ENCODE results near the gene RNF212B.

DNA sequence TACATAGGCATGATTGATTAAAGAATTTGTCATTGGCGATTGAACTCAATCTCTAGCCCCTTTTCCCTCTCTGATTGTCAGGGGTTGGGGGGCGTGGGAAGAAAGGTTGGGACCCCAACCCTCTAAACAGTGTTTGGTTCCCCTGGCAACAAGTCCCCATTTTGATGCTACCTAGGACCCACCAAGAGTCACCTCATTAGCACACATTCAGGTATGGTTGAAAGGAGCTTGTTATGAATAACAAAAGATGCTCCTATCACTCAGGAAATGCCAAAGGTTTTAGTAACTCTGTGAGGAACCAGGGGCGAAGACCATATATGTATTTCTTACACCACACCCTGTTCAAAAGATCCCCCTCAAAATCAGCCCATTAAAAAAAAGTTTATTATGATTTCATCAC, 14.3 kb downstream of the RNF212B start:
- TF ChIP-seq SUZ12 (IDR thresholded peaks at IDR 0.05; ENCODE audit: unreplicated experiment) (no peak), EZH2 (IDR thresholded peaks at IDR 0.05; ENCODE audit: borderline replicate concordance, control insufficient read depth, low read depth, low read length) (no peak), JUND (IDR thresholded peaks at IDR 0.05; ENCODE audit: low read depth, low read length) (no peak), PAX8 (IDR thresholded peaks at IDR 0.05) (no peak), POLR2A (IDR thresholded peaks at IDR 0.05; ENCODE audit: low read depth, low read length) (no peak), SMAD5 (IDR thresholded peaks at IDR 0.05; ENCODE audit: low read depth) (no peak), TARDBP (IDR thresholded peaks at IDR 0.05; ENCODE audit: borderline replicate concordance) (no peak), CREB1 (IDR thresholded peaks at IDR 0.05; ENCODE audit: low read depth) (no peak), CEBPB (IDR thresholded peaks at IDR 0.05; ENCODE audit: borderline replicate concordance in 1 of 2, low read depth in 2 of 2, low read length in 2 of 2) (no peak), RCOR1 (conservative IDR thresholded peaks at IDR 0.05; ENCODE audit: low read depth, low read length) (no peak)
- TF ChIP-seq, protein P1, sequence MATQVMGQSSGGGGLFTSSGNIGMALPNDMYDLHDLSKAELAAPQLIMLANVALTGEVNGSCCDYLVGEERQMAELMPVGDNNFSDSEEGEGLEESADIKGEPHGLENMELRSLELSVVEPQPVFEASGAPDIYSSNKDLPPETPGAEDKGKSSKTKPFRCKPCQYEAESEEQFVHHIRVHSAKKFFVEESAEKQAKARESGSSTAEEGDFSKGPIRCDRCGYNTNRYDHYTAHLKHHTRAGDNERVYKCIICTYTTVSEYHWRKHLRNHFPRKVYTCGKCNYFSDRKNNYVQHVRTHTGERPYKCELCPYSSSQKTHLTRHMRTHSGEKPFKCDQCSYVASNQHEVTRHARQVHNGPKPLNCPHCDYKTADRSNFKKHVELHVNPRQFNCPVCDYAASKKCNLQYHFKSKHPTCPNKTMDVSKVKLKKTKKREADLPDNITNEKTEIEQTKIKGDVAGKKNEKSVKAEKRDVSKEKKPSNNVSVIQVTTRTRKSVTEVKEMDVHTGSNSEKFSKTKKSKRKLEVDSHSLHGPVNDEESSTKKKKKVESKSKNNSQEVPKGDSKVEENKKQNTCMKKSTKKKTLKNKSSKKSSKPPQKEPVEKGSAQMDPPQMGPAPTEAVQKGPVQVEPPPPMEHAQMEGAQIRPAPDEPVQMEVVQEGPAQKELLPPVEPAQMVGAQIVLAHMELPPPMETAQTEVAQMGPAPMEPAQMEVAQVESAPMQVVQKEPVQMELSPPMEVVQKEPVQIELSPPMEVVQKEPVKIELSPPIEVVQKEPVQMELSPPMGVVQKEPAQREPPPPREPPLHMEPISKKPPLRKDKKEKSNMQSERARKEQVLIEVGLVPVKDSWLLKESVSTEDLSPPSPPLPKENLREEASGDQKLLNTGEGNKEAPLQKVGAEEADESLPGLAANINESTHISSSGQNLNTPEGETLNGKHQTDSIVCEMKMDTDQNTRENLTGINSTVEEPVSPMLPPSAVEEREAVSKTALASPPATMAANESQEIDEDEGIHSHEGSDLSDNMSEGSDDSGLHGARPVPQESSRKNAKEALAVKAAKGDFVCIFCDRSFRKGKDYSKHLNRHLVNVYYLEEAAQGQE (IDR thresholded peaks at IDR 0.05; ENCODE audit: low read depth, low read length) = no peak
- TF ChIP-seq, protein P2, sequence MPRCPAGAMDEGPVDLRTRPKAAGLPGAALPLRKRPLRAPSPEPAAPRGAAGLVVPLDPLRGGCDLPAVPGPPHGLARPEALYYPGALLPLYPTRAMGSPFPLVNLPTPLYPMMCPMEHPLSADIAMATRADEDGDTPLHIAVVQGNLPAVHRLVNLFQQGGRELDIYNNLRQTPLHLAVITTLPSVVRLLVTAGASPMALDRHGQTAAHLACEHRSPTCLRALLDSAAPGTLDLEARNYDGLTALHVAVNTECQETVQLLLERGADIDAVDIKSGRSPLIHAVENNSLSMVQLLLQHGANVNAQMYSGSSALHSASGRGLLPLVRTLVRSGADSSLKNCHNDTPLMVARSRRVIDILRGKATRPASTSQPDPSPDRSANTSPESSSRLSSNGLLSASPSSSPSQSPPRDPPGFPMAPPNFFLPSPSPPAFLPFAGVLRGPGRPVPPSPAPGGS (IDR thresholded peaks at IDR 0.05; ENCODE audit: borderline replicate concordance, insufficient read depth, low read depth, low read length, poor library complexity, severe bottlenecking) = no peak
- TF ChIP-seq, protein P3, sequence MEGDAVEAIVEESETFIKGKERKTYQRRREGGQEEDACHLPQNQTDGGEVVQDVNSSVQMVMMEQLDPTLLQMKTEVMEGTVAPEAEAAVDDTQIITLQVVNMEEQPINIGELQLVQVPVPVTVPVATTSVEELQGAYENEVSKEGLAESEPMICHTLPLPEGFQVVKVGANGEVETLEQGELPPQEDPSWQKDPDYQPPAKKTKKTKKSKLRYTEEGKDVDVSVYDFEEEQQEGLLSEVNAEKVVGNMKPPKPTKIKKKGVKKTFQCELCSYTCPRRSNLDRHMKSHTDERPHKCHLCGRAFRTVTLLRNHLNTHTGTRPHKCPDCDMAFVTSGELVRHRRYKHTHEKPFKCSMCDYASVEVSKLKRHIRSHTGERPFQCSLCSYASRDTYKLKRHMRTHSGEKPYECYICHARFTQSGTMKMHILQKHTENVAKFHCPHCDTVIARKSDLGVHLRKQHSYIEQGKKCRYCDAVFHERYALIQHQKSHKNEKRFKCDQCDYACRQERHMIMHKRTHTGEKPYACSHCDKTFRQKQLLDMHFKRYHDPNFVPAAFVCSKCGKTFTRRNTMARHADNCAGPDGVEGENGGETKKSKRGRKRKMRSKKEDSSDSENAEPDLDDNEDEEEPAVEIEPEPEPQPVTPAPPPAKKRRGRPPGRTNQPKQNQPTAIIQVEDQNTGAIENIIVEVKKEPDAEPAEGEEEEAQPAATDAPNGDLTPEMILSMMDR (IDR thresholded peaks at IDR 0.05 in 2 of 3, conservative IDR thresholded peaks at IDR 0.05 in 1 of 3; ENCODE audit: control insufficient read depth in 2 of 3, extremely low read depth in 1 of 3, insufficient read depth in 1 of 3, low read depth in 3 of 3, low read length in 3 of 3) = no peak
- TF ChIP-seq, protein P4, sequence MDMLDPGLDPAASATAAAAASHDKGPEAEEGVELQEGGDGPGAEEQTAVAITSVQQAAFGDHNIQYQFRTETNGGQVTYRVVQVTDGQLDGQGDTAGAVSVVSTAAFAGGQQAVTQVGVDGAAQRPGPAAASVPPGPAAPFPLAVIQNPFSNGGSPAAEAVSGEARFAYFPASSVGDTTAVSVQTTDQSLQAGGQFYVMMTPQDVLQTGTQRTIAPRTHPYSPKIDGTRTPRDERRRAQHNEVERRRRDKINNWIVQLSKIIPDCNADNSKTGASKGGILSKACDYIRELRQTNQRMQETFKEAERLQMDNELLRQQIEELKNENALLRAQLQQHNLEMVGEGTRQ (IDR thresholded peaks at IDR 0.05; ENCODE audit: borderline replicate concordance, low read depth, low read length) = no peak

Data from GM12878 (cell line).